ENCODE measurements around the gene BMP7.

The BMP7 gene

GRCh38 chr20:57224641-57225138 is 41.8 kb downstream of the BMP7 start:
- no peak for DNase-seq

GRCh38 chr20:57223648-57224489 is 42.6 kb downstream of the BMP7 start:
- no peak for DNase-seq

- DNase-seq = no peak
Measured at GRCh38 chr20:57222631-57222950, 43.9 kb downstream of the BMP7 start.

- no peak for DNase-seq
Measured at GRCh38 chr20:57221916-57222630, 44.4 kb downstream of the BMP7 start.

- no peak for DNase-seq
Measured at GRCh38 chr20:57220337-57221145, 45.9 kb downstream of the BMP7 start.

GRCh38 chr20:57219071-57219677 is 47.3 kb downstream of the BMP7 start:
- no peak for DNase-seq

GRCh38 chr20:57218489-57218888 is 48.0 kb downstream of the BMP7 start:
- DNase-seq = no peak

- no peak for DNase-seq
Measured at GRCh38 chr20:57217802-57218201, 48.6 kb downstream of the BMP7 start.

- no peak for DNase-seq
Measured at GRCh38 chr20:57216669-57217068, 49.8 kb downstream of the BMP7 start.

GRCh38 chr20:57215826-57216471 is 50.5 kb downstream of the BMP7 start:
- DNase-seq = no peak

GRCh38 chr20:57215426-57215825 is 51.0 kb downstream of the BMP7 start:
- no peak for DNase-seq

GRCh38 chr20:57214948-57215347 is 51.5 kb downstream of the BMP7 start:
- DNase-seq = no peak

- DNase-seq = no peak
Measured at GRCh38 chr20:57214427-57214826, 52.0 kb downstream of the BMP7 start.

- no peak for DNase-seq
Measured at GRCh38 chr20:57213924-57214323, 52.5 kb downstream of the BMP7 start.

GRCh38 chr20:57213291-57213690 is 53.1 kb downstream of the BMP7 start:
- DNase-seq = no peak

- no peak for DNase-seq
Measured at GRCh38 chr20:57212534-57213276, 53.7 kb downstream of the BMP7 start.

GRCh38 chr20:57211908-57212533 is 54.4 kb downstream of the BMP7 start:
- DNase-seq = no peak

GRCh38 chr20:57211406-57211805 is 55.0 kb downstream of the BMP7 start:
- DNase-seq = no peak

GRCh38 chr20:57210911-57211280 is 55.5 kb downstream of the BMP7 start:
- DNase-seq = no peak

- DNase-seq = no peak
Measured at GRCh38 chr20:57210054-57210910, 56.2 kb downstream of the BMP7 start.

Measured in CD4-positive, alpha-beta T cell treated with Interleukin-6 for 4 hours (primary cell).